ENCODE results near the gene PBXIP1. TPM values are rescaled to one million over a fixed set of nuclear protein-coding genes. Genes with fewer than 3 reads are reported as not detected.

PBXIP1 gene
- total and polyA plus RNA-seq, 2 of the 13 experiments (the other 11 are each of a cell fraction or from before 2014, with no cell fraction given), result 16.3 to 31.9 TPM

GRCh38 chr1:154974102-154974807 is 18.4 kb upstream of the PBXIP1 start, which contains the start of gene CKS1B (continued):
- TF ChIP-seq NR2C2 (CRISPR knock-in tag; IDR thresholded peaks at IDR 0.05; ENCODE audit: borderline replicate concordance) (peak; percentile 98), HINFP (CRISPR knock-in tag; IDR thresholded peaks at IDR 0.05; ENCODE audit: low read depth) (no peak), GFI1 (CRISPR knock-in tag; IDR thresholded peaks at IDR 0.05; ENCODE audit: borderline replicate concordance) (no peak), ZNF225 (CRISPR knock-in tag; IDR thresholded peaks at IDR 0.05) (no peak), MTA3 (CRISPR knock-in tag; IDR thresholded peaks at IDR 0.05) (no peak), ZNF333 (CRISPR knock-in tag; IDR thresholded peaks at IDR 0.05; ENCODE audit: borderline replicate concordance) (no peak), ZNF879 (CRISPR knock-in tag; IDR thresholded peaks at IDR 0.05) (no peak), HNF4A (CRISPR knock-in tag; IDR thresholded peaks at IDR 0.05) (no peak; the same call in 1 of the 2 replicates), MTERF4 (CRISPR knock-in tag; IDR thresholded peaks at IDR 0.05) (no peak), ZNF652 (CRISPR knock-in tag; IDR thresholded peaks at IDR 0.05; ENCODE audit: borderline replicate concordance, low read depth) (no peak), ZHX1 (CRISPR knock-in tag; IDR thresholded peaks at IDR 0.05; ENCODE audit: low read depth) (no peak), GPN1 (CRISPR knock-in tag; IDR thresholded peaks at IDR 0.05; ENCODE audit: borderline replicate concordance) (no peak), ZBTB14 (CRISPR knock-in tag; IDR thresholded peaks at IDR 0.05) (peak; percentile 34; the same call in 1 of the 2 replicates), U2AF1 (optimal IDR thresholded peaks at IDR 0.05; ENCODE audit: low read depth, low read length) (no peak), ZNF839 (CRISPR knock-in tag; IDR thresholded peaks at IDR 0.05; ENCODE audit: borderline replicate concordance) (no peak), MEIS2 (CRISPR knock-in tag; IDR thresholded peaks at IDR 0.05) (peak; percentile 31; the same call in 1 of the 2 replicates), ELF4 (CRISPR knock-in tag; IDR thresholded peaks at IDR 0.05; ENCODE audit: borderline replicate concordance) (peak; percentile 69), THAP11 (CRISPR knock-in tag; IDR thresholded peaks at IDR 0.05) (peak; percentile 89), TERF1 (CRISPR knock-in tag; IDR thresholded peaks at IDR 0.05) (no peak), YEATS2 (CRISPR knock-in tag; IDR thresholded peaks at IDR 0.05; ENCODE audit: borderline replicate concordance) (peak; percentile 67; the same call in 1 of the 2 replicates), ETS1 (CRISPR knock-in tag; IDR thresholded peaks at IDR 0.05) (no peak)
